Hypothalamus (tissue), 51 donors: ENCODE results near the gene WIPF3.

Source experiments
- DNase-seq, 51 donors: peaks; one replicate each; lab custom pipeline; 2025; lab: John Stamatoyannopoulos, UW

Gene WIPF3

GRCh38 chr7:29843726-29844125 is 37.4 kb downstream of the WIPF3 start:
- DNase-seq = no peak

- DNase-seq = no peak
These were observed 38.3 kb downstream of the WIPF3 start for GRCh38 chr7:29844559-29844958.

- no peak for DNase-seq
These were observed 41.2 kb downstream of the WIPF3 start for GRCh38 chr7:29847496-29847895.

GRCh38 chr7:29847916-29848315 is 41.6 kb downstream of the WIPF3 start:
- no peak for DNase-seq

- DNase-seq = no peak
These were observed 42.6 kb downstream of the WIPF3 start for GRCh38 chr7:29848941-29849340.

GRCh38 chr7:29851487-29851886 is 45.2 kb downstream of the WIPF3 start:
- DNase-seq = no peak

- DNase-seq = no peak
These were observed 46.1 kb downstream of the WIPF3 start for GRCh38 chr7:29852457-29852856.

- DNase-seq = no peak
These were observed 46.8 kb downstream of the WIPF3 start for GRCh38 chr7:29853072-29853471.

- no peak for DNase-seq
These were observed 47.5 kb downstream of the WIPF3 start for GRCh38 chr7:29853789-29854188.

GRCh38 chr7:29854257-29854938 is 48.1 kb downstream of the WIPF3 start:
- DNase-seq = no peak

GRCh38 chr7:29857654-29858053 is 51.3 kb downstream of the WIPF3 start:
- peak in 1 of 51 donors; percentile 33 for DNase-seq

GRCh38 chr7:29858191-29858951 is 52.1 kb downstream of the WIPF3 start:
- DNase-seq = peak in 1 of 51 donors; percentile 17

GRCh38 chr7:29859104-29859503 is 52.8 kb downstream of the WIPF3 start:
- no peak for DNase-seq

- DNase-seq = peak in 3 of 51 donors; percentile 4 to 24 (median 5)
These were observed 53.3 kb downstream of the WIPF3 start for GRCh38 chr7:29859524-29860185.

GRCh38 chr7:29860186-29860585 is 53.9 kb downstream of the WIPF3 start:
- no peak for DNase-seq

- no peak for DNase-seq
These were observed 55.6 kb downstream of the WIPF3 start for GRCh38 chr7:29861884-29862283.

- no peak for DNase-seq
These were observed 58.3 kb downstream of the WIPF3 start for GRCh38 chr7:29864656-29865055.

- no peak for DNase-seq
These were observed 59.2 kb downstream of the WIPF3 start for GRCh38 chr7:29865526-29865925.

- DNase-seq = peak in 28 of 51 donors; percentile 9 to 57 (median 28)
These were observed 60.2 kb downstream of the WIPF3 start for GRCh38 chr7:29866490-29866930.

- DNase-seq = no peak
These were observed 65.6 kb downstream of the WIPF3 start for GRCh38 chr7:29871787-29872398.

- DNase-seq = no peak
These were observed 67.5 kb downstream of the WIPF3 start for GRCh38 chr7:29873644-29874294.
